ENCODE measurements around the gene AURKAIP1. TPM values are rescaled to one million over a fixed set of nuclear protein-coding genes. Genes with fewer than 3 reads are reported as not detected.

The AURKAIP1 gene
- total RNA-seq, 1 experiment from 2014 or later = 196 TPM

- H2BK120ac ChIP-seq (ENCODE audit: low read depth, low read length, poor library complexity, severe bottlenecking) = no peak overlapping the region
- H3K14ac ChIP-seq (ENCODE audit: insufficient read depth, low read length) = no peak overlapping the region
- H3K27ac Mint-ChIP-seq = no peak overlapping the region
- H3K4me2 ChIP-seq (ENCODE audit: insufficient read depth, insufficient read length, low read length) = no peak overlapping the region
- no peak overlapping the region for H3K56ac ChIP-seq (ENCODE audit: insufficient read length, low read depth, low read length)
- WGBS (ENCODE audit: extremely low coverage, insufficient read length, low lambda C conversion rate) = no CpG with 5 or more reads among the region's 18 CpGs
- H3K4me1 ChIP-seq (ENCODE audit: insufficient read depth, low read length) = no peaks in the 10 kb centered on the region
- H2BK20ac ChIP-seq (ENCODE audit: low read depth, low read length, poor library complexity, severe bottlenecking) = no peak overlapping the region
- H3K79me1 ChIP-seq (ENCODE audit: insufficient read depth, low read depth, low read length, poor library complexity, severe bottlenecking) = no peaks in the 10 kb centered on the region
- H3K9me3 Mint-ChIP-seq = peaks cover 0 to 8% of the 10 kb centered on the region in 2 experiments; a peak in 3 of 5 replicates
- H4K91ac ChIP-seq (ENCODE audit: insufficient read length, low read depth, low read length) = no peak overlapping the region
- H4K8ac ChIP-seq (replicated peaks; ENCODE audit: insufficient read length, low read depth, low read length) = no peak overlapping the region
- no peak overlapping the region for H2AK5ac ChIP-seq (ENCODE audit: insufficient read length, low read length)
- H2BK5ac ChIP-seq (ENCODE audit: insufficient read length, low read length) = no peak overlapping the region
- no peak overlapping the region for H3K9ac ChIP-seq (ENCODE audit: extremely low read depth, insufficient read length, low read length)
- H3K27ac ChIP-seq (ENCODE audit: insufficient read length, low read depth, low read length) = no peak overlapping the region
- H2BK15ac ChIP-seq (ENCODE audit: low read depth, low read length) = no peak overlapping the region
- no peaks in the 10 kb centered on the region for H3K4me1 Mint-ChIP-seq
- no peak overlapping the region for H3K4me3 Mint-ChIP-seq
- H2BK12ac ChIP-seq (ENCODE audit: insufficient read length, low read depth, low read length) = no peak overlapping the region
- H4K5ac ChIP-seq (ENCODE audit: insufficient read length, low read depth, low read length) = no peak overlapping the region
- H3K27me3 ChIP-seq (ENCODE audit: insufficient read depth, low read length) = no peaks in the 10 kb centered on the region
- no peak overlapping the region for H3K23ac ChIP-seq (ENCODE audit: insufficient read length, low read depth, low read length)
- H3K36me3 Mint-ChIP-seq (ENCODE audit: insufficient read depth in 1 of 3, low read depth in 3 of 3) = peaks cover 20 to 36% (median 29%) of the 10 kb centered on the region in 3 experiments
- H3T11ph ChIP-seq (ENCODE audit: low read length) = no peak overlapping the region
- H2AFZ ChIP-seq (ENCODE audit: low read length) = no peak overlapping the region
- no peak overlapping the region for H3K18ac ChIP-seq (ENCODE audit: insufficient read length, low read depth, low read length)
- no peaks in the 10 kb centered on the region for H3K23me2 ChIP-seq (ENCODE audit: insufficient read length, low read depth, low read length, poor library complexity, severe bottlenecking)
- H3K4ac ChIP-seq (ENCODE audit: low read depth, low read length) = no peak overlapping the region
- DNase-seq = peak; percentile 73
- TF ChIP-seq CTCF (conservative IDR thresholded peaks at IDR 0.05) = no peak
- no peaks in the 10 kb centered on the region for H3K9me3 ChIP-seq (ENCODE audit: control insufficient read depth, low read depth, low read length)
- no peaks in the 10 kb centered on the region for H3K79me2 ChIP-seq (ENCODE audit: insufficient read depth, low read length)
- no peaks in the 10 kb centered on the region for H3K27me3 Mint-ChIP-seq (ENCODE audit: low read depth)
- no peaks in the 10 kb centered on the region for H4K20me1 ChIP-seq (ENCODE audit: control insufficient read depth, insufficient read depth, insufficient read length)
Observed at GRCh38 chr1:1337793-1338147, 37.2 kb downstream of the AURKAIP1 start.

All from H9 (cell line).